ENCODE results near the gene ELF4. TPM values are rescaled to one million over a fixed set of nuclear protein-coding genes. Genes with fewer than 3 reads are reported as not detected.
A peak's percentile ranks its signal among the peaks of the same experiment; 100 is the strongest.
"Not testable (repeated sequence)": the region's sequence is repeated elsewhere in the genome, so short reads cannot be mapped to it uniquely, and the experiment has no call there.

Gene ELF4
- total RNA-seq, 1 experiment from 2014 or later: 6.3 TPM

- Histone ChIP-seq H3K4me3 (no peak overlapping the region), H3K36me3 (no peaks in the 10 kb centered on the region), H3K9me3 (no peaks in the 10 kb centered on the region), H3K27me3 (no peaks in the 10 kb centered on the region)
- no peak for DNase-seq
Observed at GRCh38 chrX:130119312-130119898, 9.1 kb upstream of the ELF4 start.

- Histone ChIP-seq H3K27me3 (no peaks in the 10 kb centered on the region), H3K36me3 (no peaks in the 10 kb centered on the region), H3K4me3 (no peak overlapping the region), H3K9me3 (no peaks in the 10 kb centered on the region)
- DNase-seq: peak; percentile 71
Observed at GRCh38 chrX:130118441-130119311, 8.4 kb upstream of the ELF4 start.

GRCh38 chrX:130117166-130117565, 6.9 kb upstream of the ELF4 start:
- Histone ChIP-seq H3K27me3 (no peaks in the 10 kb centered on the region), H3K9me3 (no peaks in the 10 kb centered on the region), H3K4me3 (no peak overlapping the region), H3K36me3 (no peaks in the 10 kb centered on the region)
- DNase-seq: no peak

- not testable (repeated sequence) for H3K27me3 ChIP-seq, H3K36me3 ChIP-seq, H3K4me3 ChIP-seq, H3K9me3 ChIP-seq
- peak; percentile 29 for DNase-seq
Observed at GRCh38 chrX:130115119-130115885, 5.0 kb upstream of the ELF4 start.

- peak; percentile 80 for DNase-seq
- Histone ChIP-seq H3K36me3 (no peaks in the 10 kb centered on the region), H3K9me3 (no peaks in the 10 kb centered on the region), H3K4me3 (no peak overlapping the region), H3K27me3 (no peaks in the 10 kb centered on the region)
Observed at GRCh38 chrX:130114141-130114588, 3.9 kb upstream of the ELF4 start.

- Histone ChIP-seq H3K9me3 (no peaks in the 10 kb centered on the region), H3K4me3 (peak overlapping the region; percentile 39), H3K36me3 (no peaks in the 10 kb centered on the region), H3K27me3 (no peaks in the 10 kb centered on the region)
- peak; percentile 44 for DNase-seq
Observed at GRCh38 chrX:130111220-130112154, 1.2 kb upstream of the ELF4 start.

- Histone ChIP-seq H3K36me3 (no peaks in the 10 kb centered on the region), H3K9me3 (no peaks in the 10 kb centered on the region), H3K4me3 (peak overlapping the region; percentile 69), H3K27me3 (no peaks in the 10 kb centered on the region)
- DNase-seq: peak; percentile 52
Observed at GRCh38 chrX:130109429-130110378, 593 bp downstream of the ELF4 start.

- Histone ChIP-seq H3K27me3 (no peaks in the 10 kb centered on the region), H3K4me3 (peak overlapping the region; percentile 69), H3K9me3 (no peaks in the 10 kb centered on the region), H3K36me3 (no peaks in the 10 kb centered on the region)
- DNase-seq: peak; percentile 74
Observed at GRCh38 chrX:130108647-130109428, 1.5 kb downstream of the ELF4 start.

GRCh38 chrX:130106071-130106470, 4.2 kb downstream of the ELF4 start:
- Histone ChIP-seq H3K27me3 (no peaks in the 10 kb centered on the region), H3K9me3 (no peaks in the 10 kb centered on the region)
- no peak for DNase-seq

GRCh38 chrX:130105244-130105643, 5.1 kb downstream of the ELF4 start:
- H3K27me3 ChIP-seq: no peaks in the 10 kb centered on the region
- H3K9me3 ChIP-seq: no peaks in the 10 kb centered on the region
- no peaks in the 10 kb centered on the region for H3K36me3 ChIP-seq
- DNase-seq: no peak
- H3K4me3 ChIP-seq: no peak overlapping the region

More at GRCh38 chrX:130106071-130106470, 4.2 kb downstream of the ELF4 start:
- Histone ChIP-seq H3K4me3 (no peak overlapping the region), H3K36me3 (no peaks in the 10 kb centered on the region)

GRCh38 chrX:130103605-130104004, 6.7 kb downstream of the ELF4 start:
- no peaks in the 10 kb centered on the region for H3K27me3 ChIP-seq
- no peaks in the 10 kb centered on the region for H3K36me3 ChIP-seq
- no peak overlapping the region for H3K4me3 ChIP-seq
- no peaks in the 10 kb centered on the region for H3K9me3 ChIP-seq
- DNase-seq: peak; percentile 28

GRCh38 chrX:130100180-130100579, 10.1 kb downstream of the ELF4 start:
- peak; percentile 55 for DNase-seq
- H3K36me3 ChIP-seq: no peaks in the 10 kb centered on the region
- no peaks in the 10 kb centered on the region for H3K9me3 ChIP-seq
- H3K4me3 ChIP-seq: no peak overlapping the region
- no peaks in the 10 kb centered on the region for H3K27me3 ChIP-seq

GRCh38 chrX:130098210-130098552, 12.1 kb downstream of the ELF4 start:
- no peak for DNase-seq
- H3K4me3 ChIP-seq: no peak overlapping the region
- no peaks in the 10 kb centered on the region for H3K9me3 ChIP-seq
- H3K27me3 ChIP-seq: no peaks in the 10 kb centered on the region
- H3K36me3 ChIP-seq: no peaks in the 10 kb centered on the region

- no peak overlapping the region for H3K4me3 ChIP-seq
- H3K36me3 ChIP-seq: no peaks in the 10 kb centered on the region
- H3K27me3 ChIP-seq: no peaks in the 10 kb centered on the region
- no peaks in the 10 kb centered on the region for H3K9me3 ChIP-seq
- no peak for DNase-seq
Observed at GRCh38 chrX:130097507-130098209, 12.6 kb downstream of the ELF4 start.

Data from MG63 (cell line).